HepG2 (cell line): ENCODE results near the gene NOL4L. TPM values are rescaled to one million over a fixed set of nuclear protein-coding genes. Genes with fewer than 3 reads are reported as not detected.

ENCODE experiments used
- ARNT2 ChIP-seq: sonication (generic); formaldehyde crosslinking; IDR thresholded peaks from 2 replicates; pipeline ENCODE4 v1.8.0; 2022; ENCODE audit warnings: mild to moderate bottlenecking, low read depth, missing genetic modification reagents, moderate library complexity
- BRF2 ChIP-seq: sonication (generic); formaldehyde crosslinking; IDR thresholded peaks from 2 replicates; pipeline ENCODE4 v1.8.1; 2022; ENCODE audit warnings: mild to moderate bottlenecking, missing genetic modification reagents
- CBX5 ChIP-seq: sonication (generic); formaldehyde crosslinking; IDR thresholded peaks from 2 replicates; pipeline ENCODE4 v1.4.0; 2020; ENCODE audit warnings: missing genetic modification reagents, borderline replicate concordance
- CREB1 ChIP-seq, 2 experiments: fragments of 450-650 bp in 1 of 2; IDR thresholded peaks; 2 replicates each; pipeline ENCODE4 v1.6.1; 2016 to 2017; ENCODE audit warnings: control low read depth in 1 of 2, mild to moderate bottlenecking in 1 of 2, missing compliant biosample characterization in 1 of 2, missing genetic modification characterization in 1 of 2
- ETS1 ChIP-seq: sonication (generic); formaldehyde crosslinking; IDR thresholded peaks from 2 replicates; pipeline ENCODE4 v1.4.0; 2020; ENCODE audit warnings: missing genetic modification reagents
- GATAD2A ChIP-seq: IDR thresholded peaks from 2 replicates; pipeline ENCODE4 v1.6.1; 2016
- ISX ChIP-seq: sonication (generic); formaldehyde crosslinking; conservative IDR thresholded peaks from 2 replicates; pipeline ENCODE4 v1.5.0; 2020; ENCODE audit warnings: missing genetic modification reagents
- MLX ChIP-seq: IDR thresholded peaks from 2 replicates; pipeline ENCODE4 v1.6.1; 2016
- NR3C1 ChIP-seq: sonication (generic); formaldehyde crosslinking; IDR thresholded peaks from 2 replicates; pipeline ENCODE4 v1.4.0; 2020; ENCODE audit warnings: missing genetic modification reagents
- PHF5A ChIP-seq: IDR thresholded peaks from one replicate; pipeline ENCODE4 v1.6.1; 2018; ENCODE audit warnings: low read depth, missing genetic modification reagents; ENCODE audit not compliant: unreplicated experiment
- RBFOX2 ChIP-seq: fragments of 200-400 bp; formaldehyde crosslinking; IDR thresholded peaks from 2 replicates; pipeline ENCODE4 v1.6.1; 2017; ENCODE audit warnings: low read depth, mild to moderate bottlenecking, low read length
- REST ChIP-seq, 2 experiments: IDR thresholded peaks; 2 replicates each; pipeline ENCODE4 v1.6.1; 2011 to 2012; ENCODE audit warnings: low read length in 2 of 2, borderline replicate concordance in 1 of 2, low read depth in 1 of 2, mild to moderate bottlenecking in 1 of 2, moderate library complexity in 1 of 2
- SMARCC2 ChIP-seq: fragments of 450-650 bp; IDR thresholded peaks from 2 replicates; pipeline ENCODE4 v1.6.1; 2017; ENCODE audit warnings: antibody characterized with exemption, mild to moderate bottlenecking
- STAG1 ChIP-seq: sonication (generic); formaldehyde crosslinking; IDR thresholded peaks from 2 replicates; pipeline ENCODE4 v1.4.0; 2020; ENCODE audit warnings: missing genetic modification reagents
- SUZ12 ChIP-seq: fragments of 150-350 bp; IDR thresholded peaks from 2 replicates; pipeline ENCODE4 v1.6.1; 2014; ENCODE audit warnings: low read depth, low read length
- TERF1 ChIP-seq: sonication (generic); formaldehyde crosslinking; IDR thresholded peaks from 2 replicates; pipeline ENCODE4 v1.8.0; 2022; ENCODE audit warnings: mild to moderate bottlenecking, missing genetic modification reagents, moderate library complexity
- TFDP1 ChIP-seq: IDR thresholded peaks from 2 replicates; pipeline ENCODE4 v1.6.1; 2016; ENCODE audit warnings: missing compliant biosample characterization, missing genetic modification reagents, borderline replicate concordance
- THAP7 ChIP-seq: sonication (generic); formaldehyde crosslinking; IDR thresholded peaks from 2 replicates; pipeline ENCODE4 v1.8.1; 2023; ENCODE audit warnings: mild to moderate bottlenecking, missing genetic modification reagents
- ZMYM3 ChIP-seq: sonication (generic); formaldehyde crosslinking; IDR thresholded peaks from 2 replicates; pipeline ENCODE4 v1.5.1; 2020; ENCODE audit warnings: mild to moderate bottlenecking, missing genetic modification reagents
- polyA plus RNA-seq, 8 experiments: library from polyadenylated mRNA; depleted of rRNA in 3 of 8; stranded (reverse) in 7 of 8; unstranded in 1 of 8; fragments of >200 nt; fragmentation: Illumina TruSeq in 4 of 8; extraction: Trizol in 4 of 8; gene quantifications; 2 replicates each; pipeline versions ENCODE4 v1.2.1 to v1.2.3, GENCODE V29; 2011 to 2016; ENCODE audit warnings: low read depth in 4 of 8, missing spikeins in 1 of 8, mixed read lengths in 1 of 8; ENCODE audit not compliant: insufficient read depth in 1 of 8
- total RNA-seq, 5 experiments: library from RNA; depleted of rRNA; stranded (reverse); fragments of >200 nt; fragmentation: Illumina TruSeq; extraction: Trizol; gene quantifications; 2 replicates each; pipeline ENCODE4 v1.2.3, GENCODE V29; 2016; ENCODE audit warnings: low read depth in 1 of 5

Gene NOL4L
- total and polyA plus RNA-seq, 2 of the 13 experiments (the other 11 are each of a cell fraction or from before 2014, with no cell fraction given): 16.6 to 35.4 TPM

GRCh38 chr20:32482442-32483261 lies 102.5 kb downstream of the NOL4L start (continued):
- TF ChIP-seq BRF2 (CRISPR knock-in tag) (0 out of 2 replicates have a peak, but pooled peaks have one; percentile 29), STAG1 (CRISPR knock-in tag) (no peak), SUZ12 (no peak), PHF5A (CRISPR knock-in tag) (no peak), SMARCC2 (no peak), ISX (no peak), CBX5 (CRISPR knock-in tag) (no peak; the same call in 1 of the 2 replicates), ETS1 (CRISPR knock-in tag) (0 out of 2 replicates have a peak, but pooled peaks have one; percentile 71), CREB1 (IDR thresholded peaks at IDR 0.05) (no peak), CREB1 (CRISPR knock-in tag; IDR thresholded peaks at IDR 0.05) (no peak), ARNT2 (CRISPR knock-in tag) (peak; percentile 92), GATAD2A (no peak), MLX (CRISPR knock-in tag) (no peak), THAP7 (no peak), NR3C1 (CRISPR knock-in tag) (no peak), TFDP1 (CRISPR knock-in tag) (no peak; the same call in 1 of the 2 replicates), RBFOX2 (peak; percentile 87), TERF1 (CRISPR knock-in tag) (no peak), REST (IDR thresholded peaks at IDR 0.05; ENCODE audit: borderline replicate concordance in 1 of 2, low read depth in 1 of 2, low read length in 2 of 2) (0 out of 4 replicates have a peak, but pooled peaks of 1 of the 2 experiments have one; percentile 35), ZMYM3 (CRISPR knock-in tag) (0 out of 2 replicates have a peak, but pooled peaks have one; percentile 43)
